GM12878 (cell line): Measurements from ENCODE around the gene IL36G. TPM values are rescaled to one million over a fixed set of nuclear protein-coding genes. Genes with fewer than 3 reads are reported as not detected.

ENCODE experiments used
- ATAC-seq: fragments of 200-7000 bp; cut with Tn5 transposase; 3 replicates; pipeline ENCODE4 v1.9.1; 2020; ENCODE audit warnings: mild to moderate bottlenecking, moderate library complexity
- BruUV-seq: library from RNA; stranded (reverse); fragments of 400-500 nt; replicated peaks from 2 replicates; lab custom pipeline; 2021; lab: Mats Ljungman, UMichigan
- CTCF ChIA-PET: fragments of 300-600 bp; sonication (Branson Sonifier 250); formaldehyde crosslinking; extraction: SDS; loops from one replicate; lab custom pipeline; 2021; ENCODE audit warnings: inconsistent platforms; lab: Yijun Ruan, JAX
- POLR2A ChIA-PET: fragments of 350-600 bp; formaldehyde crosslinking; extraction: SDS; loops from one replicate; lab custom pipeline; 2021; ENCODE audit warnings: inconsistent platforms; lab: Charles Lee
- RAD21 ChIA-PET: fragments of 300-600 bp; sonication (Branson Sonifier 250); formaldehyde crosslinking; loops from one replicate; lab custom pipeline; 2023; ENCODE audit warnings: antibody characterized with exemption; ENCODE audit not compliant: unreplicated experiment; lab: Charles Lee
- SMC1A ChIA-PET: fragments of 300-600 bp; sonication (Branson Sonifier 250); formaldehyde crosslinking; loops from one replicate; lab custom pipeline; 2023; ENCODE audit not compliant: unreplicated experiment, uncharacterized antibody; lab: Charles Lee
- DNase-seq: peaks from one replicate; pipeline ENCODE4 v3.0.0-alpha.2; 2011; ENCODE audit warnings: low read depth, low spot score
- FAIRE-seq: peaks from 3 replicates; lab custom pipeline; 2011; peaks lifted over from hg19 to GRCh38; lab: Jason Lieb, UNC
- H2AFZ ChIP-seq: 2 replicates; pipeline ENCODE4 v1.6.0; 2011; ENCODE audit warnings: low read depth, low read length, control low read depth; ENCODE audit not compliant: control insufficient read depth
- H3K27ac ChIP-seq: 2 replicates; pipeline ENCODE4 v1.5.1; 2011; ENCODE audit warnings: control low read depth; ENCODE audit not compliant: control insufficient read depth, insufficient read depth
- H3K27me3 ChIP-seq, 2 experiments: replicated peaks in 1 of 2; 2 replicates each; pipeline versions ENCODE4 v1.6.0 to v1.6.1; 2011; ENCODE audit warnings: low read length in 1 of 2; ENCODE audit not compliant: control insufficient read depth in 2 of 2, insufficient read depth in 2 of 2
- H3K36me3 ChIP-seq, 2 experiments: 2 replicates each; pipeline ENCODE4 v1.5.1; 2011; ENCODE audit warnings: low read length in 1 of 2; ENCODE audit not compliant: control insufficient read depth in 2 of 2, insufficient read depth in 2 of 2
- H3K4me1 ChIP-seq: 2 replicates; pipeline ENCODE4 v1.6.1; 2011; ENCODE audit warnings: mild to moderate bottlenecking, low read length, moderate library complexity, mixed read lengths; ENCODE audit not compliant: control insufficient read depth, insufficient read depth
- H3K4me2 ChIP-seq: 2 replicates; pipeline ENCODE4 v1.6.0; 2011; ENCODE audit warnings: control low read depth; ENCODE audit not compliant: control insufficient read depth, insufficient read depth
- H3K4me3 ChIP-seq: fragments of 200-600 bp; sonication (generic); 2 replicates; pipeline ENCODE4 v1.5.1; 2016
- H3K79me2 ChIP-seq: 2 replicates; pipeline ENCODE4 v1.6.0; 2011; ENCODE audit warnings: low read length; ENCODE audit not compliant: control insufficient read depth, insufficient read depth
- H3K9ac ChIP-seq: 2 replicates; pipeline ENCODE4 v1.8.0; 2011; ENCODE audit warnings: low read length, control low read depth, mixed read lengths; ENCODE audit not compliant: control insufficient read depth, insufficient read depth
- H3K9me3 ChIP-seq: replicated peaks from 3 replicates; pipeline ENCODE4 v1.5.1; 2011; ENCODE audit warnings: mild to moderate bottlenecking, low read length; ENCODE audit not compliant: control insufficient read depth, insufficient read depth
- H4K20me1 ChIP-seq: 2 replicates; pipeline ENCODE4 v1.6.0; 2011; ENCODE audit not compliant: control insufficient read depth, insufficient read depth
- CHD2 ChIP-seq: IDR thresholded peaks from 2 replicates; pipeline ENCODE4 v1.6.1; 2011; ENCODE audit warnings: low read depth, low read length, improper control_type of control experiment, borderline replicate concordance
- CREB1 ChIP-seq: IDR thresholded peaks from 2 replicates; pipeline ENCODE4 v1.6.1; 2012; ENCODE audit warnings: low read depth, mild to moderate bottlenecking, inconsistent platforms
- KDM1A ChIP-seq: fragments of 200-600 bp; sonication (generic); IDR thresholded peaks from 2 replicates; pipeline ENCODE4 v1.6.1; 2016; ENCODE audit warnings: borderline replicate concordance
- NR2C2 ChIP-seq: IDR thresholded peaks from 2 replicates; pipeline ENCODE4 v1.6.1; 2011; ENCODE audit warnings: borderline replicate concordance, low read depth; ENCODE audit not compliant: control insufficient read depth, insufficient read length
- PKNOX1 ChIP-seq: fragments of 450-650 bp; IDR thresholded peaks from 2 replicates; pipeline ENCODE4 v1.6.1; 2016; ENCODE audit warnings: mild to moderate bottlenecking
- PRDM15 ChIP-seq: fragments of 450-650 bp; formaldehyde crosslinking; IDR thresholded peaks from 2 replicates; pipeline ENCODE4 v1.4.0; 2020; ENCODE audit warnings: mild to moderate bottlenecking, moderate library complexity
- ZNF687 ChIP-seq: fragments of 450-650 bp; IDR thresholded peaks from 2 replicates; pipeline ENCODE4 v1.6.1; 2017; ENCODE audit warnings: mild to moderate bottlenecking, moderate library complexity
- WGBS: methylation state at CpG from one replicate; pipeline ENCODE4 v1.1.6; 2016; ENCODE audit warnings: low lambda C conversion rate; ENCODE audit not compliant: insufficient replicate concordance, insufficient coverage; ENCODE audit errors: missing lambda C conversion rate; 5-methylcytosine and 5-hydroxymethylcytosine counted together
- in situ Hi-C: fragments of 300-500 bp; cut with MboI; formaldehyde crosslinking; loops from 9 replicates; pipeline ENCODE4 v1.14.3; 2018; ENCODE audit warnings: mixed read lengths
- intact Hi-C: fragments of 100-400 bp; cut with micrococcal nuclease; formaldehyde crosslinking; loops from one replicate; pipeline ENCODE4 v1.14.2; 2022; ENCODE audit not compliant: unreplicated experiment
- polyA plus RNA-seq, 11 experiments: library from polyadenylated mRNA; depleted of rRNA in 4 of 11; unstranded in 6 of 11; stranded (reverse) in 5 of 11; fragments of >200 nt; fragmentation: Nextera tagmentation in 4 of 11; fragmentation: Illumina TruSeq in 1 of 11; extraction: Ambion mirVana in 4 of 11; extraction: Trizol in 1 of 11; gene quantifications; 1 replicate in 1 of 11; 2 replicates in 10 of 11; pipeline versions ENCODE4 v1.2.1 to v1.2.3, GENCODE V29; 2011 to 2016; ENCODE audit warnings: inconsistent platforms in 2 of 11, missing spikeins in 2 of 11, low read depth in 1 of 11
- total RNA-seq, 4 experiments: library from RNA; depleted of rRNA in 3 of 4; stranded (reverse); fragments of >200 nt in 3 of 4; fragmentation: Illumina TruSeq in 1 of 4; extraction: Trizol in 1 of 4; gene quantifications; 2 replicates each; pipeline versions ENCODE4 v1.2.1 to v1.2.3, GENCODE V29; 2013 to 2021
- TF ChIP-seq, protein P1 (sequence below): fragments of 150-350 bp; IDR thresholded peaks from 2 replicates; pipeline ENCODE4 v1.6.1; 2014; ENCODE audit warnings: mild to moderate bottlenecking, low read depth, low read length

The IL36G gene
- total and polyA plus RNA-seq, 10 of the 15 experiments (the other 5 are each of a cell fraction or from before 2014, with no cell fraction given): 0.10 TPM; not detected in 9

DNA sequence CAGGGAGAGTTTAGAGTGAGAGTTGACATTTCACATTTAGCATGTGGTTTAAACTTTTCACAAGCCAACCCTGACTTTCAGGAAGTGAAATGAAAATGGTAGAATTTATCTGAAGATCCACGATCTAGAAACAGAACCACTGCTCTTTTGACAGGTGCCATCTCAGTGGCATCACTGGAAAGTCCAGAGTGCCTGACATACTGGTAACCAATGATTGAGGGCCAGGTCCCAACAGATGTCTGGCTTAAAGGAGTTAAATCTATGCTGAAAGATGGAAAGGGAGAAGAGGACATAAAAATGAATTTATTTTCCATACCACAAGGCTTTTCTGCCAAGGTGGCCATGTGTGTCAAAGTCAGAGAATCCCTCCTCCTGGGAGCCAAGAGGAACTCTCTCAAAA is 2.7 kb downstream of the IL36G start (continued):
- TF ChIP-seq, protein P1, sequence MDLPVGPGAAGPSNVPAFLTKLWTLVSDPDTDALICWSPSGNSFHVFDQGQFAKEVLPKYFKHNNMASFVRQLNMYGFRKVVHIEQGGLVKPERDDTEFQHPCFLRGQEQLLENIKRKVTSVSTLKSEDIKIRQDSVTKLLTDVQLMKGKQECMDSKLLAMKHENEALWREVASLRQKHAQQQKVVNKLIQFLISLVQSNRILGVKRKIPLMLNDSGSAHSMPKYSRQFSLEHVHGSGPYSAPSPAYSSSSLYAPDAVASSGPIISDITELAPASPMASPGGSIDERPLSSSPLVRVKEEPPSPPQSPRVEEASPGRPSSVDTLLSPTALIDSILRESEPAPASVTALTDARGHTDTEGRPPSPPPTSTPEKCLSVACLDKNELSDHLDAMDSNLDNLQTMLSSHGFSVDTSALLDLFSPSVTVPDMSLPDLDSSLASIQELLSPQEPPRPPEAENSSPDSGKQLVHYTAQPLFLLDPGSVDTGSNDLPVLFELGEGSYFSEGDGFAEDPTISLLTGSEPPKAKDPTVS: no peak
- TF ChIP-seq KDM1A (no peak), NR2C2 (no peak), PRDM15 (CRISPR knock-in tag) (no peak), CREB1 (no peak)

DNA sequence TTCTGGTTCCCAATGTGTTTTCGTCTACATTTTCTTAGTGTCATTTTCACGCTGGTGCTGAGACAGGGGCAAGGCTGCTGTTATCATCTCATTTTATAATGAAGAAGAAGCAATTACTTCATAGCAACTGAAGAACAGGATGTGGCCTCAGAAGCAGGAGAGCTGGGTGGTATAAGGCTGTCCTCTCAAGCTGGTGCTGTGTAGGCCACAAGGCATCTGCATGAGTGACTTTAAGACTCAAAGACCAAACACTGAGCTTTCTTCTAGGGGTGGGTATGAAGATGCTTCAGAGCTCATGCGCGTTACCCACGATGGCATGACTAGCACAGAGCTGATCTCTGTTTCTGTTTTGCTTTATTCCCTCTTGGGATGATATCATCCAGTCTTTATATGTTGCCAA is 7.3 kb downstream of the IL36G start:
- no peak overlapping the region for H3K4me2 ChIP-seq
- no peaks in the 10 kb centered on the region for H4K20me1 ChIP-seq
- ChIA-PET CTCF (interaction anchor here (1.2 kb wide), 1 partner anchor 29 kb away, joined by 4 read pairs; no protein-coding TSS in a partner anchor), POLR2A (interaction anchor here (0.6 kb wide), 1 partner anchor 47 kb away, joined by 6 read pairs; no protein-coding TSS in a partner anchor), RAD21 (interaction anchor here (1.3 kb wide), 1 partner anchor 26 kb away, joined by 3 read pairs; no protein-coding TSS in a partner anchor), SMC1A (no interaction called here)
- no peaks in the 10 kb centered on the region for H3K27me3 ChIP-seq
- H3K36me3 ChIP-seq: no peaks in the 10 kb centered on the region
- no peaks in the 10 kb centered on the region for H3K79me2 ChIP-seq
- no peak overlapping the region for H3K9ac ChIP-seq
- H3K27ac ChIP-seq: no peak overlapping the region
- DNase-seq (no peak), FAIRE-seq (no peak), ATAC-seq (no peak)
- 44% methylated on average over 5 of the region's 5 CpGs for WGBS
- no peak overlapping the region for H3K4me3 ChIP-seq
- no TSS peak for BruUV-seq
- no peak overlapping the region for H2AFZ ChIP-seq
- H3K4me1 ChIP-seq: peaks cover 2% of the 10 kb centered on the region; the same call in 1 of the 2 replicates
- intact Hi-C loops (no loop called here), in situ Hi-C loops (no loop called here)
- H3K9me3 ChIP-seq: no peaks in the 10 kb centered on the region; the same call in 2 of the 3 replicates
- TF ChIP-seq ZNF687: no peak
- TF ChIP-seq CHD2: no peak
- TF ChIP-seq PKNOX1: no peak
